Mucosa of rectum (tissue), 2 donors: Measurements from ENCODE around the gene ELMOD1.

ENCODE experiments used
- H3K27ac ChIP-seq, 2 donors: one replicate each; pipeline ENCODE4 v1.7.0; 2013; ENCODE audit warnings: inconsistent platforms in 2 of 2, low read depth in 2 of 2, low read length in 2 of 2
- H3K27me3 ChIP-seq, 2 donors: one replicate each; pipeline ENCODE4 v1.7.0; 2013; ENCODE audit warnings: low read length in 2 of 2; ENCODE audit not compliant: control insufficient read depth in 2 of 2, insufficient read depth in 2 of 2
- H3K36me3 ChIP-seq, 2 donors: one replicate each; pipeline ENCODE4 v1.7.0; 2013; ENCODE audit warnings: low read length in 2 of 2; ENCODE audit not compliant: control insufficient read depth in 2 of 2, insufficient read depth in 2 of 2
- H3K4me1 ChIP-seq, 2 donors: one replicate each; pipeline ENCODE4 v1.7.0; 2013; ENCODE audit warnings: low read length in 2 of 2, mild to moderate bottlenecking in 1 of 2; ENCODE audit not compliant: control insufficient read depth in 2 of 2, insufficient read depth in 2 of 2
- H3K4me3 ChIP-seq, 2 donors: one replicate each; pipeline ENCODE4 v1.7.0; 2013; ENCODE audit warnings: low read length in 2 of 2
- H3K9ac ChIP-seq, 2 donors: one replicate each; pipeline ENCODE4 v1.7.0; 2013; ENCODE audit warnings: low read length in 2 of 2, low read depth in 1 of 2, mild to moderate bottlenecking in 1 of 2
- H3K9me3 ChIP-seq, 2 donors: one replicate each; pipeline ENCODE4 v1.7.0; 2013; ENCODE audit warnings: low read length in 2 of 2; ENCODE audit not compliant: control insufficient read depth in 2 of 2
- donor health status: healthy.
- donor health status: Normal muscosa, but diverticular disease.

Gene ELMOD1

DNA sequence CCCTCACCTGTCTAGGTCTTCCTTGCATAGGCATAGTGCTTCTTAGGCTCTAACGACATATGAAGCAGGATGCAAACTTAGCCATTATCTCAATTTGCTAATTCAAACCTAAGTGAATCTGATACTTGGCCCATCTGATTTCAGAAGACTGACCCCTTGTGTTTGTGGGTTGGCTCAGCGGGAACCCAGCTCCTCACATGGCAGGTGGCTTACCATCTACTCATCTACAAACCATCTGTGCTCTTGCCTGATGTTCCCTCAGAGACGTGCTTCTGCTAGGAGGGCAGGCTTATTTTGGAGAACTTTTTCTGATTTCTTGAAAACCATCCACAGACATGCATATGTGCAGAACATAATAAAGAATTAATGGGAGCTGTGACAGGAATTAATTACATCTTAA is 15.2 kb downstream of the ELMOD1 start:
- Histone ChIP-seq H3K27ac (no peak overlapping the region), H3K27me3 (peaks cover 2 to 4% of the 10 kb centered on the region in 2 donors), H3K4me1 (no peaks in the 10 kb centered on the region), H3K36me3 (no peaks in the 10 kb centered on the region), H3K9me3 (no peaks in the 10 kb centered on the region), H3K9ac (no peak overlapping the region), H3K4me3 (no peak overlapping the region)

DNA sequence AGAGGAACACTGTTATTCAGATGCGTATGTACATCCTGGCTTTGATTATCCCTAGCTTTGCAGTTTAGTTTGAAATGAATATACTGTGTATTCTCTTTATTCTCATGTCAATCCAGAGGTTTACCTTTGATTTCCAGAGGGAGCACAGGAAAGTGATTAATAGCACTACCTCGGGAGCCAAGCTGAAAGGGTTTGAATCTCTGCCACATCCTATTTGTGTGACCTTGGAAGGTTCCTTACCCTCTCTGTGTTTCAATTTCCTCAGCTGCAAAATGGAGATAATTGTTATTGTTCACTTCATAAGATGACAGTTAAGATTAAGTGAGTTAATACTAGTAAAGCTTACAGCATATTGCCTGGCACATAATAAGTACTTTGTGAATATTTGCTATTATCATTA is 17.9 kb downstream of the ELMOD1 start:
- Histone ChIP-seq H3K27ac (no peak overlapping the region), H3K27me3 (peaks cover 2 to 4% of the 10 kb centered on the region in 2 donors), H3K9me3 (no peaks in the 10 kb centered on the region), H3K9ac (no peak overlapping the region), H3K36me3 (no peaks in the 10 kb centered on the region), H3K4me1 (no peaks in the 10 kb centered on the region), H3K4me3 (no peak overlapping the region)

DNA sequence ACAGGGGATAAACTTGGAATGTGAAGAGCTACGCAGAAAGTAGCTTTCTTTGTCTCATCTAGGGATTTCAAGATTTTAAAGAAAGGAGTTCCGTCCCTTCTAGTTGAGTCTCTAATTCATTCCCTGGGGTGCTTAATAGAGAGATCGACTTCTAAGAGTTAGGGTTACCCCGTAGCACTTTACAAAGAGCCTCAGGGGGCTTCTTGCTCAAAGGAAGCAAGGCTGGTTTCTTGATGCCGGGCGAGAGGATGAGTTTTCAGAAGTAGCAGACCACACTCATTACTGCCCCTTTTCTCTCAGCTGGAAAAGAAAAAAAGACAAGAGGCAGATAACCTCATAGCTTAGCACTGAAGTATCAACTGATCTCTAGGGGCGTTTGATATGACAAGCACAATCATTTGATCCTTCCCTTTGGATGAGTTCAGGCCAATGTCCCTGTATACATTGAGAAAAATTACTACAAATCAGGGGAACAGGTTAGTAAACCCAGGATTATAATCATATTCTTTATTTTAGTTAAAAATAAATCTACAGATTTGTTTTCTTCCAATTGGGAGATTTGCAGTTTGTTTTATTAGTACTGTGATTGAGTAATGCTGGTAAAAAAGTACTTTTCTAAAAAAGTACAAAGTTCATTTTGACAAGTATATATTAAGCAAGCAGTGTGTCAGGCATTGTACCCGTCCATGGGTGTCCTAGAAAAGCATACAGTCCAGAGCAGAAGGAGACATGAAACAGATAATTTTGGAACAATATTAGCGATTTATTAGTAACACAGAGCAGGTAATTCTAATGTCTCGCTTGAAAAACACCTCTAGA is 18.7 kb downstream of the ELMOD1 start:
- no peaks in the 10 kb centered on the region for H3K9me3 ChIP-seq
- no peak overlapping the region for H3K4me3 ChIP-seq
- no peaks in the 10 kb centered on the region for H3K36me3 ChIP-seq
- H3K9ac ChIP-seq = no peak overlapping the region
- peaks cover 2 to 4% of the 10 kb centered on the region in 2 donors for H3K27me3 ChIP-seq
- no peak overlapping the region for H3K27ac ChIP-seq
- H3K4me1 ChIP-seq = no peaks in the 10 kb centered on the region

DNA sequence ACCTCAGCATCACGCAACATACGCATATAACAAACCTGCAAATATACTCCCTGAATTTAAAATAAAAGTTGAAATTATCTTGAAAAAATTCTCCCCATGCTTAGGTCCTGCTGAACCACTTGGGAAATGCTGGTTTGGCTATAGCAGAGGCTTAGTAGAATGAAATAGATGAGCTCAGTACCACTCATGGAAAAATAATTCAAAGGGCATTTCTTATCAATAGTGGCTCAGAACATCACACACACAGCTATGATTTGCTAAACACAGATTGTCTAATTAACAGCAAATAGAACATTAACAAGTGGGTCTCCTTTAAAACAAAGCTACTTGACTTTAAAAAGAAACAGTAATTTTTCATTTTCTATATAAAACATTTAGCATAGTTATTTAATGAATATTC is 21.5 kb downstream of the ELMOD1 start:
- Histone ChIP-seq H3K9me3 (no peaks in the 10 kb centered on the region), H3K4me3 (no peak overlapping the region), H3K27me3 (peaks cover under 1 to 4% of the 10 kb centered on the region in 2 donors)

DNA sequence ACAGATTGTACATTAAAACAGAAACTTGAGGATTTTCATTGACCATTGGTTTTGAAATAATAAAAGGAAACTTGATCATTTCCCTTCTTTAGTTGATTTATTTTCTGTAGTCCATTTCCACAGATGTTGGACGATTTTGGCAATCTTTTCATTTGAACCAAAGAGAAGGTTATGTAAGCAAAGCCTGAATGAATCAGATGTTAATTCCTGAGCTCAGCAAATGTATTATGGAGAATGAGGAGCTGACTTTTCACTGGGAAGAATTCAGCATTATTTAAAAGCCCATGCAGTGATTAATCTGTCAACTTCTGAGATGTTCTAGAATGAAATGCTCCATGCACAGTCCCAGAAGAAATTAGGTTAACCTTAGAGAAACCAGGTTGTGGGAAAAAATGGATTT is 29.0 kb downstream of the ELMOD1 start:
- no peaks in the 10 kb centered on the region for H3K9me3 ChIP-seq
- H3K4me3 ChIP-seq = no peak overlapping the region
- peaks cover 0 to 5% of the 10 kb centered on the region in 2 donors for H3K27me3 ChIP-seq
- no peaks in the 10 kb centered on the region for H3K36me3 ChIP-seq
- H3K9ac ChIP-seq = no peak overlapping the region
- no peaks in the 10 kb centered on the region for H3K4me1 ChIP-seq
- H3K27ac ChIP-seq = no peak overlapping the region

More for the DNA sequence above, 21.5 kb downstream of the ELMOD1 start:
- H3K9ac ChIP-seq = no peak overlapping the region
- no peaks in the 10 kb centered on the region for H3K36me3 ChIP-seq
- H3K27ac ChIP-seq = no peak overlapping the region
- H3K4me1 ChIP-seq = no peaks in the 10 kb centered on the region

DNA sequence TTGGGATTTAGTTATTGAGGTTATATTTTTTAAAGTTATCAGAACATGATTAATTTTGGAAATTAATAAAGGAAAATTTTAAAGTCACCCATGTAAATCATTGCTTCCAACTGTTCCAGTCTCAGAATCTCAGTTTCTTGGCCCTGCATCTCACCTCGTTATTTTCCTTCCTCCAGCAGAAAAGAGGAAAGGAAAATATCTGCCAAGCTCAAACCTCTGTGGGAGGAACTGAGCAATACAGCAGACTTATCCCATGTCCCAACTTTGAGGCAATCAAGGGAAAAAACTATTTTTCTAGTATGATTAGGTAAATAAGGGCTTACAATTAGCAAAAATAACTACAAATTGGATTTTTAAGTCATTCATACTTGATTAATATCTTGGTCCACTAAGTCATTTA is 30.1 kb downstream of the ELMOD1 start:
- Histone ChIP-seq H3K9ac (no peak overlapping the region), H3K4me1 (no peaks in the 10 kb centered on the region), H3K9me3 (no peaks in the 10 kb centered on the region), H3K36me3 (no peaks in the 10 kb centered on the region), H3K27me3 (peaks cover 0 to 5% of the 10 kb centered on the region in 2 donors), H3K27ac (no peak overlapping the region), H3K4me3 (no peak overlapping the region)

DNA sequence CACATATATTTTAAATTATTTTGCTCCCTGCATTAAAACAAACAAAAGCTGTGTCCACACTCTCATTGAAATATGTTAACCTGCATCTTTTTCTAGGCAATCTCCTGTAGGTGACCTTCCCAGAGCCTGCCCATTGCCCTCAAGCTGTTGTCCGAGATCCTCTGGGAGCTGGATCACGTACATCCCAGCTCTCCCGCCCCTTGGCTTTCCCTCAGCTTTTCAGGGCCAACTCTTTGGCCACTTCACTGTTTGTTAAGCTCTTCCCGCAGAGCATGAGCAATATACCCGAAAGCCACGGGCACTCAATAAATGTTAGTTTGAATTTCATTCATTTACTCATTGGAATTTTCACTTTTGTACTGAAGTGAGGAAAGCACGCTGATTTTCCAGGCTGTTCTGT is 32.2 kb downstream of the ELMOD1 start:
- peaks cover 0 to 5% of the 10 kb centered on the region in 2 donors for H3K27me3 ChIP-seq
- no peak overlapping the region for H3K27ac ChIP-seq
- H3K9me3 ChIP-seq = no peaks in the 10 kb centered on the region

DNA sequence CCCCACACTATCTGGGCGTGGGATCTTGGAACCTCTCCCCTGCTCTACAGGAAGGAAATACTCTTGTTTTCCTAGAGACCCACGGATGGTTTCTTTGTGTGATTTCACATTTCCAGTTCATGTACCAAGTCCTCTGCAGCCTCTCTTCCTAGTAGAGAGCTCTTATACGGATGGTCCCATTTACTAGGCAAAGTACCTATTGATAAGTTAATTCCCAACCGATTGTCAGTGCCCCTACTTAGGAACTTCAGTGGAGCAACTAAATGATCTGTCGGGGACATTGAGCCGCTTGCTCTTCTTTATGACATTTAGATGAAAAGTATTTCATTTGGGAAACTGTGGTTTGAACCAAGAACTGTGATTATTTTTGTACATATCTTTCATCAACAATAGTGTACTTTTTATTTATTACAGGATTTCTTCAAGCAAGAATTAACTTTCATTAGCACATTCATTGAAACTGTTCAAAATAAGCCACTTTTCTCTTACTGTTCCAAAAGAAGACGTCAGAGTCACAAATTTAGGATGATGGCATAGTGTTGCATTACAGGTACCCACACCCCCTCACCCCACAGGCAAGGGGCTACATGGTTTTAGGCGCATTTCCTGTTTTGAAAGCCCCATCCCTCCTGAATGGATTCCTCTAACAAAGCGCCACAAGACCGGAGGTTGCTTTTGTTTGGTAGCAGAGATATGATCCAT is 34.2 kb downstream of the ELMOD1 start:
- no peak overlapping the region for H3K9ac ChIP-seq
- H3K4me3 ChIP-seq = no peak overlapping the region
- H3K27ac ChIP-seq = no peak overlapping the region
- H3K4me1 ChIP-seq = no peaks in the 10 kb centered on the region
- no peaks in the 10 kb centered on the region for H3K36me3 ChIP-seq
- no peaks in the 10 kb centered on the region for H3K9me3 ChIP-seq
- H3K27me3 ChIP-seq = peaks cover 0 to 5% of the 10 kb centered on the region in 2 donors

More for the DNA sequence above, 32.2 kb downstream of the ELMOD1 start:
- Histone ChIP-seq H3K36me3 (no peaks in the 10 kb centered on the region), H3K4me1 (no peaks in the 10 kb centered on the region), H3K9ac (no peak overlapping the region), H3K4me3 (no peak overlapping the region)

DNA sequence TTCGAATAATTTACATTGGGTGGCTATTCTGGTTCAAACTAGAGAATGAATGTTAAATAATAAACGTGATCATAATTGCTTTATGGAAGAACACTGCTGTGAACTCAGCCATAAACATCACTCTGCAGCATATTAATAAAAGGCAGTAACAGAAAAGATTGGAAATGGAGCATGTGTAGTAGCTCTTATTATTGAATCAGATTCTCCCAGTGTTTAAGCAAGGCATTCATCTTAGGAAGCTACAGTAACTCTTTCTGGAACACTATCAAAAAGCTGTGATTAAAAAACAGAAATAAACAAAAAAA is 34.7 kb downstream of the ELMOD1 start:
- Histone ChIP-seq H3K36me3 (no peaks in the 10 kb centered on the region), H3K4me3 (no peak overlapping the region)

DNA sequence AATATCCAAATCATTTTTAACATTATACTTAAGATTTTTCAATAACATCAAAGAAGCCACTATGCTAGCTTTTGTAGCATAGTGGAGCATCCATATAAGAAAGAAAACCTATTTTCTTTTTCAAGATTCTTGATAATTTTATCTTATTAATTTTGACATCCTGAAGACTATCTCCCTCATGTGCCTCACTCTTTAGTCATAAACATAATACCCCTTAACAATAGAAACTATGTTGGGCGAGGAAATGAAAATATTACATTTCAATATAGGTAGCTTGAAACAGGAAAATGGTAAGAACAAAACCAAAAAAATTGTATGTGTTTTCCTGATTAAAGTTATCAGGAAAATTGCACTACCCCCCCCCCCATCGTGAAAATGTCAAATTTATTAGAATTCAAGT is 40.1 kb downstream of the ELMOD1 start:
- no peaks in the 10 kb centered on the region for H3K9me3 ChIP-seq
- no peak overlapping the region for H3K9ac ChIP-seq
- H3K4me1 ChIP-seq = no peaks in the 10 kb centered on the region
- no peaks in the 10 kb centered on the region for H3K27me3 ChIP-seq
- no peaks in the 10 kb centered on the region for H3K36me3 ChIP-seq
- no peak overlapping the region for H3K4me3 ChIP-seq
- H3K27ac ChIP-seq = no peak overlapping the region

More for the DNA sequence above, 34.7 kb downstream of the ELMOD1 start:
- Histone ChIP-seq H3K27ac (no peak overlapping the region), H3K27me3 (peaks cover 0 to 5% of the 10 kb centered on the region in 2 donors), H3K9ac (no peak overlapping the region), H3K4me1 (no peaks in the 10 kb centered on the region), H3K9me3 (no peaks in the 10 kb centered on the region)
